Erythroblast (primary cell): ENCODE data around the gene METRN.

Experiments
- GATA1 ChIP-seq: IDR thresholded peaks from 2 replicates; pipeline ENCODE4 v1.6.1; 2011; ENCODE audit warnings: low read depth, mild to moderate bottlenecking, control low read depth, low read length, moderate library complexity
- POLR2A ChIP-seq: IDR thresholded peaks from 2 replicates; pipeline ENCODE4 v1.6.1; 2011; ENCODE audit warnings: mild to moderate bottlenecking, low read length

- TF ChIP-seq POLR2A (no peak), GATA1 (no peak)
These were observed 51.3 kb downstream of the METRN start for GRCh38 chr16:766008-766819.
